Medulla oblongata (tissue), 1 donor: ENCODE results near the gene PTX4.
A peak's percentile ranks its signal among the peaks of the same experiment; 100 is the strongest.
"Not testable (repeated sequence)": the region's sequence is repeated elsewhere in the genome, so short reads cannot be mapped to it uniquely, and the experiment has no call there.

Experiments
- DNase-seq: peaks from one replicate; pipeline ENCODE4 v3.0.0-alpha.2; 2015; ENCODE audit errors: extremely low spot score

The PTX4 gene

DNA sequence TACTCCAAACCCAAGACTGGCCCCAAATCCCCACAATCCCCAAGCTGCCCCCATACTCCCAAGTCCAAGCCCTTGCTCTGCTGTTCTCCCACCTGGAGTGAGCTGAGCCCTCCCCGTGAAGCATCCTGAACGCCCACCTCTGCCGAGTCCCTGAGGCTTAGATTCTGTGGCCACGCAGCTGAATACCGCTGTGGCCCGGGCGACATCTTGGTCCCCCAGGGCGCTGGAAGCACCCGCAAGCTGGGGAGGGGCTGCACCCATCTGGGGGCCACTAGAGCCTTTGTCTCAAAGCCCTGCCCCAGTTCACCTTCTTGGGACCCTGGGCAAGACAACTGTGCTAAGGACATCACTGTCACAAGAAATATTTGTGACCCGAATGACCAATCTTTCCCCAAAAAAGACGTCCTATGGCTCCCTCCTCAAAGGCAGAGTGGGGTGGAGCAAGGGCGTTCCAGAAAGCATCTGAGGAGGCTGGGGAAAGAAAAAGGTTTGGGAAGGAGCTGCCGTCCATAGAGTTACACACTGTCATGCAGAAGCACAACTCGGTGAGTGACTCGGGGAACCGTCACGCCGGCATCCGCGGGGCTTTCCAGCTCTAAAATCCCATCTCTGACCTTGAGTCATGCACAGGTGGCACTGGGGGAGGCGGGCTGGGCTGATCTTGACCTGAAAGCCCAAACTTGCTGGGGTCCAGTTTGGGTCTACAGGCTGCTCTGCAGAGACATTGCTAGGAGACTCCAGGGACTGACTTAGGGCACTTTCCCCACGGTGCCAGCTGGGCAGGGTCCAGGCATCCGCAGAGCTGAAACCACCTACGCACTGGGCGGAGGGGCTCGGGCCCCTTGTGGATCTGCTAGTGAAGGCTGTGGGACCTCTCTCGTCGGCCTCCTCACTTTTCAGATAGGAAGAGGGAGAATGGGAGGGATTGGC lies 6.6 kb downstream of the PTX4 start:
- no peak for DNase-seq

DNA sequence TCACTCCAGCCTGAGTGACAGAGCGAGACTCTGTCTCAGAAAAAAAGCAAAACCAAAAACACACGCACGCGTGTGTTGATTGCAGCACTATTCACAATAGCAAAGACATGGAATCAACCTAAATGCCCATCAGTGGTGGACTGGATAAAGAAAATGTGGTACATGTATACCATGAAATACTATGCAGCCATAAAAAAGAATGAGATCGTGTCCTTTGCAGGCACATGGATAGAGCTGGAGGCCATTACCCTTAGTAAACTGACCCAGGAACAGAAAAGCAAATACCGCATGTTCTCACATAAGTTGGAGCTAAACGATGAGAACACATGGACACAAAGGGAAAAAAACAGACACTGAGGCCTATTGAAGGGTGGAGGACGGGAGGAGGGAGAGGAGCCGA lies 9.8 kb downstream of the PTX4 start:
- DNase-seq, result not testable (repeated sequence)

DNA sequence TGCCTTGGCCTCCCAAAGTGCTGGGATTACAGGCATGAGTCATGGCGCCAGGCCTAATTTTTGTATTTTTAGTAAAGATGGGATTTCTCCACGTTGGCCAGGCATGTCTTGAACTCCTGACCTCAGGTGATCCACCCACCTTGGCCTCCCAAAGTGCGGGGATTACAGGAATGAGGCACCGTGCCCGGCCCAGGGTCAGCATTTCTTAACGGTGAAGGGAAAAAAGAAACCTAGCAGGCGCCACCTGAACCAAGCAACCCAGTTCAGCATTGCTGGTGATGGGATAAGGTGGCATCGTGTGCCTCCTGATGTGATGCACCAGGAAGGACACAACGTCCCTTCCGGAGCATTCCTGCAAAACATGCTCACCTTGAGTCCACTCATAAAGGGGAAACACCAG lies 11.7 kb downstream of the PTX4 start:
- no peak for DNase-seq

DNA sequence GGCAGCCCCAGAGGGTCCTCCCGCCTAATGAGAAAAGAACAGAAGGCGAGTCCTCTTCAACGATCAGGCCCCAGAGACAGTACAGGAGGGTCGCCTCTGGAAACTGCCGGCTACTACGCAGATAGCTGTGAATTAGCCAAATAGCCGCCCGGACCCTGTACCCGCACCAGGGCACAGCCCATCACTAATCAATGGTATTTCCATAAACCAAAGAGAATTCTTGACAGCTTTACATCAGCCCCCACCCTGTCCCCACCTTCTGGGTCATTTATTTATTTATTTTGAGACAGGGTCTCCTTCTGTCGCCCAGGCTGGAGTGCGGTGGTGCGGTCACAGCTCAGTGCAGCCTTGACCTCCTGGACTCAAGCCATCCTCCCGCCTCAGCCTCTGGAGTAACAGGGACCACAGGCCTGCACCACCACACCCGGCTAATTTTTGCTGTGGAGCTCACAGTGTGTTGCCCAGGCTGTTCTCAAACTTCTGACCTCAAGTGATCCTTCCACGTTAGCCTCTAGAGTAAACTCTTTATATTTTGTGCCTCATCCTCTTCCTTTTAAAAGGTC lies 13.1 kb downstream of the PTX4 start:
- no peak for DNase-seq

DNA sequence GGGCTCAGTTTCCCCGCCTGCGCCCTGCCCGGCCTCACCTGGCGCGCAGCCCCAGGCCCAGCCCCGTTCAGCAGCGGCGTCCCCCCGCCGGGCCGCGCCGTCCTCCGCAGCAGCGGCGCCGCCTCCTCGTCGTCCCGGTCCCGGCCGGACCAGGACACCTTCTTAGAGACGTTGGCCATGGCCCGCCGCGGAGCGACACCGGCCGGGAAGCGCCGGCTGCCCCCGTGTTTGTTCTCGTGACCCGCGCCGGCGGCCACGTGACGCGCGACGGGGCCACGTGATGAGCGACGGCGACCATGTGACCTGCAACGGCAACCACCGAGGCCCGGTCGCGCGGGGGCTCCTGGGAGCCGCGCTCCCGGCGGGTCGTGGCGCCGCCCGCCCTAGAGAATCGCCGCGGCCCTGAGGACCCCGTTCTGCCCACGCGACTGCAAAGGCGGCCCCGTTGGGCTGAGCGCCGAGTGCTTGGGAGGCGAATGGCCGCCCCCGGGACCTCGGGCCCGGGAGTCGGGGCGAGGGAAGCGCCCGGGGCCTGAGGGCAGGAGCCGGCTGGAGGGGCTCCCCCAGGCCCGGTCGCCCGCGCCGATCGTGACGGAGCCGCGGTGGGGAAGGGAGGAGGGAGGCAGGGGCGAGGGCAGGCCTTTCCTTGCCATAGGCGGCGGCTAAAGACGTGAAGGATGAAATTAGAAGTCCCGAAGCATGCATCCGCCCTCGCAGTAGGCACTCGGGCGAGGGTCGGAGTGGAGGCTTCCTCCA lies 13.8 kb downstream of the PTX4 start, which contains the start of gene CLCN7:
Gene CLCN7, minus strand, starts transcription at position 233 of the 756 bp plus-strand sequence. Its CDS starts 54 bp downstream, at position 179.
- DNase-seq, result peak; percentile 80

DNA sequence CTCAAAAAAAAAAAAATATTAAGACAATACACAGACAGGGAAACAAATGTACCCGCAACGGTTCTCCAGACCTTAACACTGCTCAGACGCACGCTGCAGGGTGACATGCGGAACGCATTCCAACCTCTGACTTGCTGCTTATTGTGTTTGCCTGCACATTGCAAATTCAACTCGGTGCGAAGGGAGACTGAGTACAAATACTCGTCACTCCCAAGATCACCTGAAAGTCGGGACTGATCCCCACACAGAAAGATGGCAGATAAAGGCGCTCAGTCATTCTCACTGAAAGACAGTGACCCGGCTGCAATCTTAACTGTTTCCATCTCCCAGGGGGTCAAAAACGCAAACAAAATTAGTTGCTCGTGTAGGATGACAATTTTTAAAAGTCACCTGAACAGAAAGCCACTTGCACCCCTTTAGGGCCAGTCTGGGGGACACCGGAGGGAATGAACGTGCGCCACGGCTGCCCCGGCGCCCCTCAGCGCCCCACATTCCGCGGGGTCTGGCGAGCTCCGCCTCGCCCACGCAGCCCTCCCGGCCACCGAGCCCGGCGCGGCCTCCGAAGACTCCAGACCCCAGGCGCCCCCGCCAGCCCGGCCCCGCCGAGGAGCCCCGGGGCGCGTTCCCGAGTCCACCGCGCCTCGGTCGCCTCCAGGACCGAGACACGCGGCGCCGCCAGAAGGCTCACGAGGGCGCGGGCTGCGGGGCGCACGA lies 14.5 kb downstream of the PTX4 start:
- no peak for DNase-seq

DNA sequence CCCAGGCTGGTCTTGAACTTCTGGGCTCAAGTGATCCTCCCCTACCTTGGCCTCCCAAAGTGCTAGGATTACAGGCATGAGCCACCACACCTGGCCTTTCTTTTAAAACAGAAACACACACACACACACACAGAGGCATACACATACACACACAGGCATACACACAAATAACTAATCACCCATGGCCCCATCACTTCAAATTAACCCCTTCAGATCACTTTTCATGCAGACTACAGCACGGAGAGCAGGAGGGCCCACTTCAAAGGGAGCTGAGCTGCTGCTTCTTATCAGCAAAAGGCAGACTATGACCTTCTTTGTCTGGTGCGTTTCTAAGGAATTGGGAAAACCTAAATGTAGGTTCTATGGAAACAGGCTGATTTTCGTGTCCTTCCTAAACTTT lies 15.8 kb downstream of the PTX4 start:
- DNase-seq, result no peak

DNA sequence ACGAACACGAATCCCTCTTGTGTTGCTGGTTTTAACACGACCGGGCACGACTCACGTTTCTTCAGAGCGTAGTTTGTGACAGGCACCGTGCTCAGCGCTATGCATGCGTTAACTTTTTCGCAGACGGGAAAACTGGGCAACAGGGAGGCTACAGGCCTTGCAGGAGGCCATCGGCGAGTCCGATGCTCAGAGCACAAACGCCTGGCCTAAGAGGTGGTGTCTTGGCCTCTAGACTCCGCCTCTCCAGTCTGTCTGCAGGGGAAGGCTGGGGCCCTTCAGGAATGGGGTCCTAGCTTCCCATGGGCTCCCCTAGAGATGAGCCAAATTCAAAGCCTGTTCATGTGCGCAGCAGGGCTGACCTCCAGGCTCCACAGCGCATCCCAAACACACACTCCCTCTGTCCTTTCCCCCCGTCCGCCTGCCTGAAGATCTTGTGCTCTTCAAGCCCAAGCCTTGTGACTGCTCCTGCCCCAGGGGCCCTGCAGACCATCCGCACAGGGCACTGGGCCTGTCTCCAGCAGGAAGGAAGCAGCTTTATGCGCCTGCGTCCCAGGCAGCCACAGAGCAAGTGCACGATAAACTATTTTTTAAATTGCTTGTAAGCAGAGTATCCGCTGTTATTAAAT lies 17.1 kb downstream of the PTX4 start:
- DNase-seq, result no peak

DNA sequence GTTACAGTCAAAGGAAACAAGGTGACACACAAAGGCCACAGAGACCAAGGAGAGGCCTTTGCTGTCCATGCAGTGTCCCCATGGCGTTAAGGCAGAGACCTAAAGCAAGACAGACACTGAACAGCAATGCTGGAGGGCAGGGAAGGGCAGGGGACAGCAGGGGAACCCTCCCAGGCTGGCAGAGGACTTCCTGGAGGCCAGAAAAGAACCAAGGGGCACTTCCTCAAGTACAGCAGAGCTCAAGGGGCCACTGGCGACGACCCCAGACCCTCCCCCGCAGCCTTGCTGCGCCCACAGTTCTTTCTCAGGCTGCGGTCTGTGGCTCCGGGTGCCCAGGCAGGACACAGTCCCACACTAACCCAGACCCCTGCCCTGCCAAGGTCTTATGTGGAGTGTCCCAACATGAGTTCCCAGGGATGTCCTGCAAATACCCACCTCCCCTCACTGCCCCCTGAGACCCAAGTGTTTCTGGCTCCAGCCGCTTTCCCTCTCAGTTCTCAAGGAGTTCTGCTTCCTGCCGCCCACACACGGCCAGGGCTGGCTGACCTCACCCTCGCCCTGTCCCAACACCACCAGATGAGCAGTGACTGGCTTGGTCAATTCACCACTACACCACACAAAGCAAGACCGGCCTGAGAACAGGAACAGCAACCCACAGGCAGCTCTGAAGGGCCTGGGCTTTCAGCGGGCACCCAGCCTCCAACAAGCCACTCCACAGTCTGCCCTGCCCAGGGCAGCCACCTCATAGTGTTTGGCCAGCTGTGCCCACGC lies 18.1 kb downstream of the PTX4 start:
- no peak for DNase-seq

DNA sequence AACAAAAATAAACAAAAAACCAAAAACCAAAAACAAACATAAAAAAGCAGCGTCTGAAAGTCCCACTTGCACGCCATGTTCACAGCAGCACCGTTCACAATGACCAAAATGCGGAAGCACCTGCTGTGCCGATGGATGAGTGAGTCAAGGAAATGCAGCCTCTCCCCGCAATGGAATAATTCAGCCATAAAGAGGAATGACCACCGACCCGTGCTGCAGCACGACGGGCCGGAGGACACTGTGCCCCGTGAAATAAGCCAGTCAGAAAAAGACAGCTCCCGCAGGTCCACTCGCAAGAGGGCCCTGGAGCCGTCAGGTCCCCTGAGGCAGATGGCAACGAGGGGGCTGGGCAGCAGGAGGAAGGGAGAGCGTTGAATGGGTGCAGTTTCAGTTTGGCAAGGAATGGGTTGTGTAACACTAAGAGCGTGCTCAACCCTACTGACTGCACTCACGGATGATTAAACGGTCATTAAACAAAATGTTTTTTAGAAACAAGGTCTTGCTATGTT lies 19.0 kb downstream of the PTX4 start:
- no peak for DNase-seq

DNA sequence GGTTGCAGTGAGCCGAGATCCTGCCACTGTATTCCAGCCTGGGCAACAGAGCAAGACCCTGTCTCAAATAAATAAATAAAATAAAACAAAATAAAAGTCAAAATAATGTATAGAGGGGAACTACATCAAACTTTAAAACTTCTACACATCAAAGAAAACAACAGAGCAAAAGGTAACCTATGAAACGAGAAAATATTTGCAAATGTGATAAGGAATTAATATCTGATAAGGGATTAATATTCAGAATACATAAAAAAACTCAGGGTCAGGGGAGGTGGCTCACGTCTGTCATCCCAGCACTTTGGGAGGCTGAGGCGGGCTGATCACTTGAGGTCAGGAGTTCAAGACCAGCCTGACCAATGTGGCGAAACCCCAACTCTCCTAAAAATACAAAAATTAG lies 19.6 kb downstream of the PTX4 start:
- not testable (repeated sequence) for DNase-seq

DNA sequence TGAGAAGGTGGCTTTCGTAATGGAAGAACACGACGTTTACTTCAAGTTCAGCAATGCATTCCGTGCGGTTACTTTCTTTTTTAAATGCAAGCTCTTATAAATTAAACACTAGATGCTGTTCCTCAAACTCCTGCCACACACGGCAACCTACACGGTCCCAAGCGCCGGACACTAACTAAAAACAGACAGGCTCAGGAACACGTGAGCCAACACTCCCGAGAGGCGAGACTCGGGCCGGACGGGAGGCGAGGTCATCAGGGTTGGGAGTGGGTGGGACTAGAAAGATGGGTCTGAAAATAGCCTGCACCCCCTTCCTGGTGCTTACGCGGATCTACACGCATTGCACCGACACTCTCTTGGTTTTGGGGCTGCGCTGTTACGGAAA lies 20.3 kb downstream of the PTX4 start:
- no peak for DNase-seq

DNA sequence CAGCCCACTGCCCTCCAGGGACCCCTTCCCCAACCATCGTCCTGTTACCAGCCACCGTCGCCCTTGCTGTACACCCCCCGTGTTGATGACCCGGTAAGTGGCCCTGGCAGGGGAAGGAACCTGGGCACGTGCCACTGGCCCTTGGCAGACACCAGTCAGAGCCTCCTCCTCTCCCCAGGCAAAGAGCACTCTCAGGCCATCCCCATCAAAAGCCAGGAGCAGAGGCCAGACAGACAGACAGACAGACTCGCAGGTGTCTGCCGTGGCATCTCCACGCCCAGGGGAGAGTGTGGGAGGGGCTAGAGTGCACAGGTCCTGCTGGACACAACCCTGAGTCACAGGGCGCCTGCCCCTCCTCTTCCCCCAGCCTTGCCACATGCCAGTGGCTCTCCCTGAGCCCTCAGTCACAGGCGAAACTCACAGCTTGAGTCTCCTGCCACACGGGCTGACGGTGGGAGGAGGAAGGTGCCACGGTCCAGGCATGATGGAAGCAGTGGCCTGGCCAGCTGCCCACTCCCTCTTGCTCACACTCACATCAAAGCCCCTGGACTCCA lies 21.7 kb downstream of the PTX4 start:
- DNase-seq, result no peak

DNA sequence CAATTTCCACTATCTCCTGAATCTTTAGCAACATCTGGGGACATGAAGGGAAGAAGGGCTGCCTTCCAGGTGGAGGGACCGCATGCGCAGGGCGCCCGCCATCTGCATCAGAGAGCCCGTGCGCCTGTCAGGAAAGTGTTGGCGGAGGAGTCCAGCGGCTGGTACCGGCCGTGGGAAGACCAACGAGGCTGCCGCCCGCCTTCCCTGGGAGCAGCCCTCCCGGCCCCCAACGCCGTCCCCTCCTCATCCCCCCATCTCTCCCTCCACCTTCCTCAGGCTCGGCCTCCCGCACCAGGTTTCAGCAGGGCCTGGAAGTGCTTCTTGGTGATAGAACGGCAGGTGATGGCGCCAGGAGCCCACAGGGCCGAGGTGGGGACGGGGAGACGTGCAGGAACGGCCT lies 22.7 kb downstream of the PTX4 start:
- no peak for DNase-seq

DNA sequence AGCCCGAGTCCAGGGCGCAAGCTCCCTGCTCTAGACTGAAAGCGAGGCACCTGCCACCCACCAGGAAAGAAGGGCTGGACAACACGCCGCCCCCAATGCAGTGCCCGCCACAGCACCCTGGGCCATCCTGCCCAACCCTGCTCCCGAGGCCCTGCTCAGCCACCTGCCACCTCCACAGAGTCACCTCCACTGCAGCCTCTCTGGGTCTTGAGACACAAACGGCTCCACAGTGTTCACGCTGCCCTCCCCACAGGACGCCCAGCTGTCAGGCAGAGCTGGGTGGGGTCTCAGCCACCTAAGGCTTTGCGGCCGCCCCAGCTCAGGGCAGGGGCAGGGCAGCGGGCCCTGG lies 23.2 kb downstream of the PTX4 start:
- no peak for DNase-seq

DNA sequence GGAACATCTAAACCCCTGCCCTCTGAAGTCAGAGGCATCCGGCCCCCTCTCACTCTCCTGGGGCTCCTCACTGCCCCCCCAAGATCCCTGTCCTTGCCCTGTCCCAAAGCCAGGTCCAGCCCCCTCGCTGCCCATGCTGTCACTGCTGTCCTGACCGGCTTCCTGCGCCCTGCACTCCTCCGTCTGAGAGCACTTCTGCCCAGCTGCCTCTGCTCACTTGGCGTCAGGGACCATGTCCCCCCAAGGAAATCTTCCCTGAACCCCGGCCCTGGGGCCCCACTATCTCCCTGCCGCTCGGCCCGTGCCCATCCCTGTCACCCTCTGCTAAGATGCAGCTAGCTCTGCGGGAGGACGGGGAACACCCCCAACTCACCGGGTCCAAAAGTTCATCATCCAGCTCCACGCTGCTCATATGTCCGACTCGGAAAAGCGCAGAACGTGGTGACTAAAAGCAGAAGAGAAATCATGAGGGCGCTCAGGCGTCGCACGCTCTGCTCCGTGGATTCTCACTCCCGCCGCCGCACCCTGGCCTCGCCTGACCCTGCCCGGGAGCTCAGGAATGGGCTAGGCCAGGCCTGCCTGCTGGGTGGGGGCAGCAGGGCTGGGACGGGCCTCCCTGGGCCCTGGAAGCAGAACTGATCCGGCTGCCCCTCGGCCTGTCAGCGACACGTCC lies 23.7 kb downstream of the PTX4 start:
- DNase-seq, result no peak

DNA sequence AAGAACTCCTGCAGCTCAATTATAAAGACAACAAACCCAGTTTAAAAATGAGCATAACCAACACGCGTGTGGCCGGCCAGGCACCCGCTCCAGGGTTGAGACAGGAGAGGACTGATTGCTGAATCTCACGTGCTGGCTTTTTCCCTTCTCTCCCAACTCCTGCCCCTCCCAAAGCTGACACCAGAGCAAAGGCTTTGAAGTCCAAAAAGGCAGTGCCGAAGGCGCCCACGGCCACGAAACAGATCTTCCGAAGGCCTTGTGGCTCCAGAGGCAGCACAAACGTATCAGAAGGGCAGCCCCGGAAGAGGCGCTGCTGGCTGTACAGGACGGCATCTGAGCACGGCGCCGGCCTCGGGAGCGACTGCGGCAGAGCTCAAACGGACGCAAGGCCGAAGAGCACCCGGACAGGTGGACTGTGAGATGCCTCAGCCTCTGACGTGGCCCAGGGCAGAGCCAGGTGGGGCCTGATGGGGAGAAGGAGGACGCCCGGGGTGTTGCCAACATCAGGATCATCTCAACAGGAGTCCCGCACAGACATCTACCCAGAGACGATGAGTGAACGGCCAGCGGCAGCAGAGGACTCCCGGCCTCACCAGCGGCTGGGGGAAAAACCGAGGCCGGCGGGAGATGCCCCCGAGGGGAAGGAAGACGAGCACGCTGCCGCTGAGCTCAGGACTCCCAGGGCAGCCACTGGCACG lies 24.4 kb downstream of the PTX4 start:
- DNase-seq, result no peak

DNA sequence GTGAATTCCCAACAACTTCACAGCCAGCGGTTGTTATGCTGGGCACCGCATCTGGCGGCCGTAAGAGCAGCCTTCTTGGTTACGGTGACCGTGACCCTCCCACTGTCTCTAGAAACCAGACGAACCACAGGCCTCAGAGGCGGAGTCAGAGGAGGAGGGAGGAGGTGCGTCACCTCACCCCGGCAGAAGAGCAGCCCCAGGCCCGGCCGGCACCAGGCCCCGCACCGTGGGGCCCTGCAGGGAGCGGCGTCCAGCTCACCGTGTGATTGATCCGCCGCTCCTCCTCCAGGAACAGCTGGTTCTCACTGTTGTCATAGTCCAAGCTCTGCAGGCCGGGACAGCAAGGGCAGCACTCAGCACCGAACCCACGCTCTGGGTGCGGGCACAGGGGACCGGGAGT lies 27.6 kb downstream of the PTX4 start:
- no peak for DNase-seq

DNA sequence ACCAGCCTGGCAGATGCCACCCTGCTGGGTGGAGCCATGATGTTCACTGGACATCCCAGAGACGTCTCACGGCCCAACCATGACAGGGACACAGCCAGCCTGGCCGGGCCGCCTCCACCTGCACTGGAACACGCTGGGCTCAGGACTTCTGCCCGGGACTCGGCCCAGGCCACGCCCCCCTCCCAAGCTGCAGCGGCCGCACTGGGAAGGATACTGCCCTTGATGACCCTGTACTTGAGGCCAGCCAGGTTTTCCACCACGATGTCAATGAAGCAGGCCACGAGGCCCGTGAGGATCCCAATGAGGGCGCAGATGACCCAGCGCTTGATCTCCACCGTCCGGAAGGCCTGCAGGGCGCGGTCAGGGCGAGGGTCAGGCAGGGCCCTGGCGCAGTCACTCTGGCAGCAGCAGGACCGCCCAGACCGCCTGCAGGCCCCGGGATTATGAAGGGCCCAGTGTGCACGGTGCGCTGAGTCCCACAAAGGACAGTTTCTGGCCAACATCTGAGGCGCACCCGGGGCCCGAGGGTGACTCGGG lies 28.1 kb downstream of the PTX4 start:
- no peak for DNase-seq
